Activated T-helper 1 cell treated with anti-CD3 and anti-CD28 coated beads, Interleukin-2, amount 50 U/mL, for 16 hours (primary cell): Measurements from ENCODE around the gene SMIM8.

Experiments
- DNase-seq, 2 donors: peaks; one replicate each; pipeline ENCODE4 v3.0.0-alpha.2; 2020; ENCODE audit warnings: low read depth in 1 of 2, low spot score in 1 of 2

The SMIM8 gene

DNA sequence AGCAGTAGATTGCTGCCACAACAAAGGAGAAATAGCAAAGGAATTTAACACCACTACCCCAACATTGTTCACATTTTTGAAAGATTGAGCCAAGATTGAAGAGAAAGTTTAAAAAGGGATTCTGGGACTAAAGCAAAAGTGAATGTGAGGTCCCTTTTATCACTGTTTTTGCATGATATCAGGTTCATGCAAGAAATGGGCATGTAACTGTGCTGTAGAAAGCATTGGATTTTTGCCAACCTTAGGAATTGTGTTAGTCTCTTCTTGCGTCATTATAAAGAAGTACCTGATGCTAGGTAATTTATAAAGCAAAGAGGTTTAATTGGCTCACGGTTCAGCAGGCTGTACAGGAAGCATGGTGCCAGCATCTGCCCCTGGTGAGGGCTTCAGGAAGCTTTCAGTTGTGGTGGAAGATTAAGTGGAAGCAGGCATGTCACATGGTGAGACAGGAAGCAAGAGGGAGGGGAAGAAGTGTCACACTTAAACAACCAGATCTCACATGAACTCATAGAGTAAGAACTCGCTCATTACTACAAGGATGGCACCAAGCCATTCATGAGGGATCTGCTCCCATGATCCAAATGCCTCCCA is 11.3 kb downstream of the SMIM8 start:
- DNase-seq, result no peak

DNA sequence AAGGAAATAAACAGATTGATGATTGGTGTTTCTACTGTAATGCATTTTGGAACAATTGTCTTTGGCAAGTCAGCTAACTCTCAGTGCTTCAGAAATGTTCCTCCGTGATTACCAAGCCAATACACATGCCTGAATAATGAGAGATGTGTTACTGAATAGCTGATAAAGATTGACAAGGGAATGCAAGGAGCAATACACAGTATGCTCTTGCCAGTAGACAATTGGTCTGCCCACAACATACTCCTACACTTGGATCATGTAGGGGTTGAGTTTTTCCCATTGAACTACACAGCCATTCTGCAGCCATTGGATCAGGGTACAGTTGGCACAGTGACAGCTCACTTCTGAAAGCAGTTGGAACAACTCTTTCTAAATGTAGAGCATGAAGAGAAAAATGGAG is 12.3 kb downstream of the SMIM8 start:
- no peak for DNase-seq

DNA sequence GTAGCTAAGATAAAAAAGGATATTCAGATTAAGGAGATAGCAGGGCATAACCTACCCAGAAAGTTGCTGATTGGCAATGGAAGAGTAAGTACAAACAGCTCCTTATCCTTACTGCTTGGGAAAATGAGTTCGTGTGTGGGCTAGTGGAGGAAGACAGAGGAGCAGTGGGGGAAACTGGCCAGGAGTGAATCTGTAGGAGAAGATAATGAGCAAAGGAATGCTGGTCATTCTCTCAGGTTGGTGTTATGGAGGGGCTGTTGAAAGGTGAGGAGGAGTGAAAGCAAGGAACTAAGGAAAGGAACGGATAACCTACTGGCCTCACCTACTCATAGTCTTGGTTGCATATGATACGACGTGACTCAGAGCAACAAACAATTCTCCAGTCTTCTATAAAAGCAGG is 14.0 kb downstream of the SMIM8 start:
- no peak for DNase-seq

DNA sequence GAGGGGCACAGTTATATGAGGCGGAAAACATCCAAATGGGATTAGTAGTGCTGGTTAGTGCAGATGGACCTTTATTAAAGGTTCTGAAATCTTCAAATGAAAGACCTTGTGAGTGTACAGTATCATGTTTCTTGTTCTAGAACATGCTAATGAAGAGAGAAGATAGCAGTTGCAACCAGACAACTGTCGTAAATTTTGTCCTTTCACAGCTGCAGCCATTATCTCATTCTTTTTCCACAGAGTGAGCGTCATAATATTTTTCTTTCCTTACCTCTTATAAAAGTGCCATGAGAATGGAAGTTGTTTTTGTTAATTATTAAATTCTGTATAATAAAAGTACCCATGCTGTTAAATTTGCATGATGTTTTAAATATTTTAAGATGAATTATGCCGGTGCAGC is 17.8 kb downstream of the SMIM8 start:
- DNase-seq, result no peak

DNA sequence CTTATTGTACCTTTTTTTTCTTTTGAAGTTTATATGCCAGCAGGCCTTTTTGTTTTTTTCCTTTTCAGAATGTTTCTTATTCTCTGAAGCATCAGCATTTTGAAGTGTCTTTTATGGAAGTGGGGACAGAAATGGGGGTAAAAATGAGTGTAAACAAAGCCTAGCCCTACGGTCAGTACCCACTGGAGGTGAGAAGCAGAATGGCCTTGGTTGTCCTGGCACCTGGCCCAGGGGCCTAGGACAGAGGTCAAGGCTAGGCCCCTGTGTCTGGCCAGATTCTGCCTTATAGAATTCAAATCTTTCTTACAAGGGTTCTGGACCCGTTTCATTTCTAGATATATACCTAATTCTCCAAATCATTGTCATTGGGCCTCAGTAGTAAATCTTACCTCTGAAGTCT is 18.8 kb downstream of the SMIM8 start:
- DNase-seq, result no peak

DNA sequence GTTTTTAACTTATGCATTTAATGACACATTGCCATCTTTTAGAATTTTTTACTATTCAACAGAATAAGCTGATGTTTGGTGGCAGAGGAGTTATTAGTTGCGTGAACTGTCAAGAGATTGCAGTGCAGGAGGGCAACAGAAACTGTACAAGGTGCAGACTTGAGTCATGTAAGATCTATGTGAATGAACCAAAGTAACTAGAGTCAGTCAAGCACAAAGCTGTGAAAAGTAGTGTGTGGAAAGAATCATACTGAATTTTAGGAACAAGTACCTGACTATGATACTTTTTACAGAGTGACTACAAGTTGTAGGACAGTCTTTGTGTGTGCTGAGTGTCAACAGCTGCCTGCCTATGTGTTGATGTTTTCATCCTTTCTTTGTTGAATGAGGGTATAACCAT is 19.5 kb downstream of the SMIM8 start:
- no peak for DNase-seq

DNA sequence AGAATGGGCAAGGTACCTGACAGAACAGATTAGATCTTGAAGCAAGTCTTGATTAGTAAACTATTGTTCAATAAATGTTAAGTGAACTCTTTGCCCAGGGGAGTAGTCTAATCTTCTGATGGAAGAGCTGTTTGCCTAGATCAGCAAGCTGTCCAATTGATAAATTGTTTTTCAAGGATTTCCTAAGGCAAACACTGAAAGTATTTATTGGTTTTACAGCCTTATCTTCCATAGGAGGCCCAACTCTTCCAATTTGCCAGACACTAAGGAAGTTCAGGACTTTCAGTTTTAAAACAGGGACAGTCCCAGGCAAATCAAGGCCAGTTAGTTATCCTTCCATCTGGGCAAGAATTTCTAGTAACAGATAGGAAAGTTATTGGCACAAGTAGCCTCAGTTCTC is 20.4 kb downstream of the SMIM8 start:
- DNase-seq, result no peak

DNA sequence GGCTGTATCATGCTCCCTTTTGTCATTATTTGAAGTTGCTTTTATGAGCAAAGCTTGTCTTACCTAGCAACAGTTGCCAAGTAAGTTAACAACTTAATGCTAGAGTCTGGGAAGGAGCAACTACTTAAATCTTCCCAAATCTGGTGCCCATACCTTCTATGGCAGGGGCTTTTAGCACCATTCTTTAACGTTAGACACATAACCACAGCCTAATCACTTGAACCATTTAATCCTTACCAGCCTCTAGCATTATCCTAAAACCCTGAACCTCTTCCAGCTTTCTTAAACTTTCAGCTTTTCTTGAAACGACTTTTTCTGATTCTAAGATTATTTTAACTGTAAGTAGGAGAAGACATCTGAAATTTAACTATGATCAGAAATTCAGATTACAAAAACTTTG is 22.3 kb downstream of the SMIM8 start, which contains the start of gene C6orf163:
C6orf163 (plus strand) TSS at position 83 of the 400 bp plus-strand sequence; CDS start at position 370, 287 bp downstream.
- DNase-seq, result no peak

DNA sequence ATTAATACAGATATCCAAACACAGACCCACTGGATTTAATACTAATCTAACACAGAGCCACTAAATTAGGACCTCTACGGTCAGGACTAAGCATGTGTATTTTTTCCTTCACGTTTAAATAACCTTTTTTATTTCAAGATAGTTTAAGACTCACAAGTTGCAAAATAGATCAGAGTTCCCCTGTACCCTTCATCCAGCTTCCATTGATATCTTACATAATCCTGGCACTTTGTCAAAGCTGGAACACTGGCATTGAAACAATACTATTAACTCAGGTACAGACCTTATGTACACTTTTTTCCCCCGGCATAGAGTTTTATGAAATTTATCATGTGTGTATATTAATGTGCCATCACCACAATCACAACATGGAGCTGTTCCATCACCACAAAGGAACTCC is 24.3 kb downstream of the SMIM8 start:
- DNase-seq, result no peak

DNA sequence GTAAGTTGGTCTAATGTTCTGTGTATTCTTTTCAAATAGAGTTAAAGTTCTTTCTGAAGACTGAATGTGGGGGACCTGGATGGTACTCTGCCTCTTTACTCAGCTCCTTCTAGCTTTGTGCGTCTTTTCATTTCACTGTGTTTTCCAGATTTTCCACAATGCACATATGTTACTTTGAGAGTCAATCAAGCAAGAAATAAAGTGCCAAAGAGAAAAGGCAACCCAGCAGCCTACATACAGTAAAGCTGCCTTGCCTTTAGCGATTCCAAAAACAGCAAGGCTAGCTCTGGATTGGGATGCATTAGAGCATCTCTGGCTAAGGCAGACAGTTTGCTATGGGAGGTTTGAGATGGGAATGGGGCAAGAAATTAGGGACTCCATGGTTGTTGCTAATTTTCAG is 27.5 kb downstream of the SMIM8 start:
- no peak for DNase-seq

DNA sequence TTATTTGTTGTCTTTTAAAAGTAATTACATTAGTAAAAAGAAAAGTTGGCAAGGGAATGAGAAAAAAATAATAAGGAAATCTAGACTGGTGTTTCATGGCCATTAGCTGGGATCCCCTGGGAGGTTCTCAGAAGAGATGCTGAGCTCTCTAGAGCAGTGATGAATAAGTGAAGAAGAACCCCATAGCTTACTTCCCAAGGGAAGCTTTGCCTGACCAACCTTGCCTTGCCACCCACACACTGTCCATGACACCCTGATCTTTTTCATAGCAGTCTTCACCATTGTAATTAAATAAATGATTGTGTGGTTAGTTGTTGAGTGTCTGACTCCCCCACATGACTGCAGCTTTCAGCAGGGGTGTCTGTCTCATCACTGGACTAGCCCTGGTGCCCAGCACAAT is 28.1 kb downstream of the SMIM8 start:
- no peak for DNase-seq

DNA sequence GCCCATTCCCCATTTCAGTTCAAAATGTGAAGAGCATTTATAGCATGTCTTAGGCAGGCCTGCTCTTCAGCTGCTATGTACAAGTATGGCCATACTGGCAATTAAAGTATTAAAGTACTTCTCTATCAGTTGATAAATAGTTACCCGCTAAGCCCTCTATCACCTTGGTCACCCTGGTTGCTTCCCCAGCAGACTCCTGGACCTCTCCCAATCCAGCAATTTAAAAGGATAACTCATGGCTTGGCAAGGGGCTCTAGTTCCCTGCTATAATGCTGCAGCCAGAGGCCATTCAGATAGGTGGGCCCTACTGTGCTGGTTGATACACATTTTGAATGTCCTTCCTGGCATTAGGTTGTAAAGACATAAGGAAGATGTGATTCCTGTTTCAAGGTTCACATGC is 29.2 kb downstream of the SMIM8 start:
- DNase-seq, result no peak

DNA sequence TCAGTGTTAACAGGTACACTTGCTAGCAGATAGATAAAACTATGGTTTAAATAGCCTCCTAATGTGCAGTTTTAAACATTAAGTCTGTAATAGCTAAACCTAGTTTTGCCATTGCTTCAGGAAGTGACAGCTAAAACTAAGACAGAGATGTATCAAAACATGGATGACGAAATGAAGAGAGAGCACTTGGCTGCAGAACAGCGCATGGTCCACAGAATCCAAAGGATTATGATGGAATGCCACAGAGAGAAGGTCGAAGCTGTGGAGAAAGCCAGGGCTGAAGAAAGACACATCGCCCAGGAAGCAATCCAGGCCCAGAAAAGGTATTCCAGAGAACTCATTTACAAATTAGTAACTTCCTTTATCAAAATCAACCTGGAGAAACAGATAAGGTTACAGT is 33.8 kb downstream of the SMIM8 start:
- no peak for DNase-seq

DNA sequence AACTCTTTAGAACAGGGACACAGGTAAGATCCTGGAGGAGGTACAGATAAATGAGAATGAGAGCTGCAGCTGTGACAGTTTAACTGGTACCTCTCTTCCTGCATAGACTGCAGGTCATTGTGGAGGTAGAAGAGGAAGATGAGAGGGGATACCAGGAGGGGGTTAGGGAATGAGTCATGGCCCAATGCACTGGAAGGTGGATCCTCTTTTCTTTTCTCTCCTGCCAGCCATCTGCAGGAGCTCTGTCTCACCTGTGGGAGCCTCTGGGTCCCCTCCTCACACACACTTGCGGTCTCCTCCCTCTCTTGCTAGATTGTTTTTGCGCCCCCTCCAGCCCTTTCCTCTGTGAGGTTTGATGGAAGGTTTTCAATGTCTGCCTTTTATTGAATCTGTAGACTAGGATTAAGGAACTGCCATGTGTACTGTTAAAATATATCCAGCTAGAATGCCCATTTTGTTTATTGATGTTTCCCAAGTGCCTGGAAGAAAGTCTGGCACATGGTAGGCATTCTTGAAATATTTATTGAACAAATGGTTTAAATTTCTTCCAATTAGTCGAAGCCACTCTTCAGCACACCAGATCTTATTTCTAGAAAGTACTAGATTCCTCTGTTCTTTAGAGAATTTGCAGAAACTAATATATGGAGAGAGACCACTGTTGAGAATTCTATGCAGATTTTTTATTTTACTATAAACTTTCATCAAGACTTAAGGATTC is 35.2 kb downstream of the SMIM8 start:
- no peak for DNase-seq

DNA sequence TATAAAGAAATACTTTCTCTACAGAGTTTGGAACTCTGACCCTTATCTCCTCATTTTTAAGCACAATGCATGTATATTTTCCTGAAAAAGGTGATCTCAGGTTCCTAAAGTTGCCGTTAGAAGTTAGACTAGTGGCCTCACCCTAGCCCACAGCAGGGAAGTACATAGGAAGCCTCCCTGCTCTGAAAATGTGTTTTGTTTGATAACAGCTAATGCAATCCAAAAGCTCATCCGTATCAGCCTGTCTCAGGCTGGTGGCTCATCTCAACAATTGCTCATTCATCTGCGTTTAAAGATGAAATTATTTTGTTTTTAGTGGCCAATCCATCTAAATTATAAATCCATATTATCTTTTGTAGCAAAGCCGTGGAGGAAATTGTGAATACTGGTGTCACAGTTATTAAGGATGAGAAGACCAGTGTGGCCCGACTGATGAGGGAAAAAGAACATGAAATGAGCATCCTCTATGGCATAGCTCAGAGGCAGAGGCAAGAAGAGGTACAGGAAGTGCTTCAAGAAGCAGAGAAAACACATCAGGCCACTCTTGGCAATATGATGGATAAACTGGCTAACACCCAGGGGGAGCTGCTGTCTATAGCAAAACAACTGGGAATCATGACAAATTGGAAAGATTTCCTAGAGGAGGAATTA is 42.3 kb downstream of the SMIM8 start:
- DNase-seq, result no peak

DNA sequence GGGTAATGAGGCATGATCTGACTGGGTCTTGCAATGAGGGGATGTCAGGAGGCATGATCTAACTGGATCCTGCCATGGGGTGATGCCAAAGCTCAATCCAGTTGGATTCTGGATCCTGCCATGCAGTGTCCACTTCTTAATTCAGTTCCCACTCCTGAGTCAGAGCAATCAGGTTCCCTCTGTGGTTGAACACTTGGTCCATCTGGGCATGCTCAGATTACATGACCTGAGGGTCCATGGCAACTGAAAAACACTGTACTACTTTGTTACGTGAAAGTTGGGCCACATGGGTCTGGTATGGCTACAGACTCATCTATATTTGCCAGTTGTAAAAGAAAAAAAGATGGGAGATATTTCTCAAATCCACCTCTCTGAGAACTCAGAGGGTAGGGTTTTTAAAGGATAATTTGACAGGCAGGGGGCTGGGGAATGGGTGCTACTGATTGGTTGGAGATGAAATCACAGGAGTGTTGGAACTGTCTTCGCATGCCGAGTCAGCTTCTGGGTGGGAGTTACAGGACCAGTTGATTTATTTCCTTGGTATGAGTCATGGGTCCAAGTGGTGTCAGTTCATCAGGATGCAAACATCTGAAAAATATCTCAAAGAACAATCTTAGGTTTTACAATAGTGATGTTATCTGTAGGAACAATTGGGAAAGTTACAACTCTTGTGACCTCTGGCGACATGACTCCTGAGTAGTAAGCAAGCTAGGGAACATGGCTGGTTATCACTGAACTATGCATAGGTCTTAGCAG is 43.9 kb downstream of the SMIM8 start:
- DNase-seq, result no peak

DNA sequence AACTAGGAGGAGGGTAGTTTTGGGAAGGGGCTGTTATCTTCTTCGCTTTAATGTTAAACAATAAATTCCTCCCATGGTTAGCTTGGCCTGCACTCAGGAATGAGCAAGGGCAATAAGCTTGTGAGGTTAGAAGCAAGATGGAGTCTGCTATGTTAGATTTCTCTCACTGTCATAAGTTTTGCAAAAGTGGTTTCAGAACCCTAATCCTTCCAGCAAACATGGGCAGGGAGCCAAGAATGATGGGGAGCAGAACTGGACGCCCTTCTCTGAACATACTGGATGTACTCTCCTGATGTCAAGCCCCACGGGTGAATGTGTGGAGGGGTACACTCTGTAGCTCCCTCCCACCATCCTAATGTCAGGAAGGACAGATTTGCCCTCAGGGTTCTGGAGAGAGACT is 44.5 kb downstream of the SMIM8 start:
- DNase-seq, result no peak

DNA sequence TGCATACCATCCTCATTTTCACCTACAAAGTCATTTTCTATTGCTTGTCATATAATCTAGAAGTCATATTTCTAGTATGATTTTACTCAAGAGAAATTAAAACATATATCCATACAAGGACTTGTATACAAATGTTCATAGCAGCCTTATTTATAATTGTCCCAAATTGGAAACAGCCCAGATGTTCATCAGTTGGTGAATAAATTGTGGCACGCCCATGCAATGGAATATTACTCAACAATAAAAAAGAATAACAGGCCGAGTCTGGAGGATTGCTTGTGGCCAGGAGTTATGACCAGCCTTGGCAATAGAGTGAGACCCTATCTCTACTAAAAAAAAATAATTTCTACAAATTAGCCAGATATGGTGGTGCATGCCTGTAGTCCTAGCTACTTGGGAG is 51.0 kb downstream of the SMIM8 start:
- no peak for DNase-seq

DNA sequence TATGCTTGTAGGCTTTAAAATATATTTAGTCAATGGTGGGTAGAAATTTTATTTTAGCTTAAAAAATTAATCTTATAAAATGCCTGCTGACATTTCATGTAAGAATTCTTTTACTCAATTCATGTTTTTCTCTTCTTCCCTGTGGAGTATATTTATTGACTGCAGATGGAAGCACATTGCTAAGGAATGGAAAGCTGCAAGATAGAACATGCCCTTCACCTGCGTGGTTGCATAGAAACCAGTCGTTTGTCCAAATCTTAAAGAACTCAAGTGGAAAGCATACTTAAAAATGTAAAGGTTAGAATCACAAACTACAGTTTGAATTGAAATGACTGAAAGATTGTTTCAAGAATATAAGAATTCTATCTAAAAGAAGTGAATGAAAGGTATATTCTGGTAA is 52.9 kb downstream of the SMIM8 start:
- no peak for DNase-seq

DNA sequence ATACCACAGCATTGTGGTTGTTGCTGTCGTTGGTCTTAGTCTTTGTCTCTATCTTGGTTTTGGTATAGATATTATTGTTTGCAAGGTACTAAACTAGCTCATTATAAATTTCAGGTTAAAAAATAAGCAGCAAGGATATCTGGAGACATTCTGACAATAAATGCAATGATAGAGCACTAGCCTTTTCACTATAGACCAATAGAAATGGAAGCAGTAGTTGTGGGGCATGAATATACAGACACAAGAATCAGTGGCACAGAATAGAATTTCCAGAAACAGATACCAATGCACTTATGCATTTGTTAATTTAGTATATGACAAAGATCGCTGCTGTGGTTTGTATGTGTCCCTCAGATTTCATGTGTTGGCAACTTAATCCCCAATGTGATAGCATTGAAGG is 54.3 kb downstream of the SMIM8 start:
- no peak for DNase-seq

DNA sequence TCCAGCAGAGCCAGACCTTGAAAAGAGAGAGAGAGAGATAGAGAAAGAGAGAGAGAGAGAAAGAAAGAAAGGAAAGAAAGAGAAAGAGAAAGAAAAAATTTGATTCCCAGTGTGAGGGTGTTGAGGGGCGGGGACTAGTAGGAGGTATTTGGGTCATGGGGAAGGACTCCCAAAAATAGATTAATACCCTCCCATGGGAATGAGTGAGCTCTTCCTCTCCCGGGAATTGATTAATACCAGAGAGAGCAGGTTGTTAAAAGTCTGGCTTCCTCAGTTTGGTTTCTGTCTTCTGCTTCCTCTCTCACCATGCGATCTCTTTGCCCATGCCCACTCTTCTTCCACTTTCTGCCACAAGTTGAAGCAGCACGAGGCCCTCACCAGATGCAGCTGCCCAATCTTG is 56.6 kb downstream of the SMIM8 start:
- DNase-seq, result no peak

DNA sequence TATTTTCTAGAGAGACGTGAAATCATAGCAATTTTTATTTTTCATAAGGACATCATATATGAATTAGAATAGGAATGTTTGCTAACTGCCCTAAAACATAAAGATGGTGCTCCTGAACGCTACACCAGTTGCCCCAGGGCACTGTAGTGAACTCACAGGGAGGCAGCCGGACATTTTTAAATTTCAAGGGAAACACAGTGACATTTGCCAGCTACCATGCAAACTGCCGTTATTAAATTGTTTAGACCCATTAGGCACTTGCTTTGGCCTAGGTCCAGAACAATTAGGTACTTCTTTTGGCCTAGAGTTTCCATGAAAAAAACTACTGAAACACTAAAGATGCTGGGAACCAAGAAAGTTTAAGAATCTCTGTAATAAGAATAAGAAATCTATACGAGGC is 60.5 kb downstream of the SMIM8 start:
- no peak for DNase-seq
